ENCODE results near the gene FOXK1. TPM values are rescaled to one million over a fixed set of nuclear protein-coding genes. Genes with fewer than 3 reads are reported as not detected.

Gene FOXK1
- total and polyA plus RNA-seq, 9 of the 15 experiments (the other 6 are each of a cell fraction or from before 2014, with no cell fraction given): 0.32 to 45.5 (median 8.1) TPM

GRCh38 chr7:4707980-4708411 is 25.9 kb downstream of the FOXK1 start:
- FAIRE-seq (no peak), DNase-seq (ENCODE audit: extremely low read depth in 1 of 4, low spot score in 3 of 4) (no peak), ATAC-seq (no peak)
- WGBS (ENCODE audit: insufficient coverage, low coverage, missing lambda C conversion rate): 95% methylated on average over 11 of the region's 12 CpGs
- peaks cover 31% of the 10 kb centered on the region for H4K20me1 ChIP-seq (replicated peaks; ENCODE audit: control insufficient read depth, insufficient read depth, low read length)
- peaks cover 15% of the 10 kb centered on the region; the same call in 1 of the 3 replicates for H3K36me3 ChIP-seq (ENCODE audit: control insufficient read depth, insufficient read depth, low read length)
- peaks cover 84% of the 10 kb centered on the region for H3K79me2 ChIP-seq (ENCODE audit: control insufficient read depth, insufficient read depth, low read length)
- H3K9me3 ChIP-seq (replicated peaks; ENCODE audit: control insufficient read depth, insufficient read depth, low read depth, low read length): no peaks in the 10 kb centered on the region; the same call in none of the 2 replicates
- POLR2A ChIA-PET: no interaction called here
- H3K9me1 ChIP-seq (ENCODE audit: control insufficient read depth, insufficient read depth, low read length): peaks cover 17% of the 10 kb centered on the region
- no TSS peak for BruUV-seq (replicated peaks)
- intact Hi-C loops (cut with micrococcal nuclease) (no loop called here), in situ Hi-C loops (cut with MboI) (no loop called here)
- H3K4me2 ChIP-seq (ENCODE audit: insufficient read depth, low read length): no peak overlapping the region
- no peak overlapping the region for H3K27ac ChIP-seq (ENCODE audit: extremely low read depth, low read depth, low read length)
- H3K9ac ChIP-seq (ENCODE audit: insufficient read depth in 1 of 2, low read depth in 2 of 2, low read length in 2 of 2): no peak overlapping the region
- H2AFZ ChIP-seq (ENCODE audit: low read depth, low read length): no peak overlapping the region
- H3K4me1 ChIP-seq (replicated peaks in 1 of 2; ENCODE audit: control insufficient read depth in 2 of 2, insufficient read depth in 2 of 2, low read length in 2 of 2): peaks cover 11 to 26% of the 10 kb centered on the region in 2 experiments; a peak in 4 of 5 replicates
- no peaks in the 10 kb centered on the region for H3K27me3 ChIP-seq (ENCODE audit: control insufficient read depth in 2 of 2, insufficient read depth in 2 of 2, low read length in 2 of 2)
- CTCF ChIA-PET (ENCODE audit: low intra/inter-chr PET ratio): no interaction called here
- TF ChIP-seq RBFOX2 (IDR thresholded peaks at IDR 0.05; ENCODE audit: low read depth, low read length): no peak
- no peak for TF ChIP-seq ZBTB8A (IDR thresholded peaks at IDR 0.05; ENCODE audit: partially characterized antibody)
- TF ChIP-seq TRIM28 (IDR thresholded peaks at IDR 0.05): no peak
- no peak for TF ChIP-seq GATAD2A (IDR thresholded peaks at IDR 0.05)
- TF ChIP-seq RFX1 (IDR thresholded peaks at IDR 0.05): no peak
- TF ChIP-seq HDAC3 (IDR thresholded peaks at IDR 0.05; ENCODE audit: borderline replicate concordance, partially characterized antibody): no peak
- no peak for TF ChIP-seq MBD1 (CRISPR knock-in tag; IDR thresholded peaks at IDR 0.05)
- H3K4me3 ChIP-seq: no peak overlapping the region

All from K562 (cell line).